Fibroblast of lung (primary cell): ENCODE data around the gene ZNF580. TPM values are rescaled to one million over a fixed set of nuclear protein-coding genes. Genes with fewer than 3 reads are reported as not detected.

Experiments
- DNase-seq, 2 donors: peaks; one replicate each; pipeline versions ENCODE4 v3.0.0 to v3.0.0-alpha.2; 2010; ENCODE audit warnings: low read depth in 2 of 2
- H2AFZ ChIP-seq: 2 replicates; pipeline ENCODE4 v1.5.1; 2012; ENCODE audit warnings: low read length, control low read depth, inconsistent platforms
- H3K27ac ChIP-seq: 2 replicates; pipeline ENCODE4 v1.5.1; 2011; ENCODE audit warnings: low read length, control low read depth; ENCODE audit not compliant: insufficient read depth
- H3K27me3 ChIP-seq: 2 replicates; pipeline ENCODE4 v1.5.1; 2011; ENCODE audit warnings: mild to moderate bottlenecking, low read length; ENCODE audit not compliant: control insufficient read depth, insufficient read depth
- H3K36me3 ChIP-seq: 2 replicates; pipeline ENCODE4 v1.5.1; 2011; ENCODE audit warnings: low read length; ENCODE audit not compliant: control insufficient read depth, insufficient read depth
- H3K4me1 ChIP-seq: 2 replicates; pipeline ENCODE4 v1.5.1; 2011; ENCODE audit warnings: low read length; ENCODE audit not compliant: control insufficient read depth, insufficient read depth; ENCODE audit errors: extremely low read depth
- H3K4me2 ChIP-seq: 2 replicates; pipeline ENCODE4 v1.5.1; 2011; ENCODE audit warnings: low read length, control low read depth; ENCODE audit not compliant: insufficient read depth; ENCODE audit errors: extremely low read depth
- H3K4me3 ChIP-seq, 4 experiments: fragments of 200-600 bp in 1 of 4; sonication (generic) in 1 of 4; replicated peaks in 1 of 4; 2 replicates each; pipeline ENCODE4 v1.5.1; 2011 to 2016; ENCODE audit warnings: low read length in 4 of 4, low read depth in 3 of 4, mild to moderate bottlenecking in 3 of 4, control low read depth in 2 of 4, inconsistent platforms in 1 of 4, mixed read lengths in 1 of 4; ENCODE audit not compliant: insufficient read depth in 1 of 4; ENCODE audit errors: control extremely low read depth in 1 of 4
- H3K79me2 ChIP-seq: 2 replicates; pipeline ENCODE4 v1.5.1; 2012; ENCODE audit warnings: mild to moderate bottlenecking, low read length, inconsistent platforms; ENCODE audit not compliant: control insufficient read depth, insufficient read depth
- H3K9ac ChIP-seq: 2 replicates; pipeline ENCODE4 v1.5.1; 2011; ENCODE audit warnings: mild to moderate bottlenecking, low read length, control low read depth; ENCODE audit not compliant: insufficient read depth
- H3K9me3 ChIP-seq: 2 replicates; pipeline ENCODE4 v1.5.1; 2012; ENCODE audit warnings: low read depth, low read length; ENCODE audit not compliant: control insufficient read depth, insufficient read depth
- H4K20me1 ChIP-seq: 2 replicates; pipeline ENCODE4 v1.5.1; 2011; ENCODE audit warnings: low read length; ENCODE audit not compliant: control insufficient read depth, insufficient read depth; ENCODE audit errors: extremely low read depth
- CTCF ChIP-seq, 2 donors: IDR thresholded peaks in 1 of 2; conservative IDR thresholded peaks in 1 of 2; 1 replicate in 1 of 2; 2 replicates in 1 of 2; pipeline ENCODE4 v1.5.1; 2011 to 2012; ENCODE audit warnings: low read length in 2 of 2, control low read depth in 1 of 2, inconsistent platforms in 1 of 2, low read depth in 1 of 2, mild to moderate bottlenecking in 1 of 2
- EZH2 ChIP-seq: IDR thresholded peaks from 2 replicates; pipeline ENCODE4 v1.5.1; 2012; ENCODE audit warnings: low read length, control low read depth, mild to moderate bottlenecking; ENCODE audit errors: missing control alignments
- polyA plus RNA-seq, 2 donors: library from polyadenylated mRNA; depleted of rRNA in 1 of 2; stranded (reverse) in 1 of 2; unstranded in 1 of 2; fragments of >200 nt; gene quantifications; 2 replicates each; pipeline ENCODE4 v1.2.1, GENCODE V29; 2011 to 2012; ENCODE audit warnings: missing spikeins in 1 of 2
- total RNA-seq: library from RNA; depleted of rRNA; stranded (reverse); fragments of >200 nt; gene quantifications from 2 replicates; pipeline ENCODE4 v1.2.1, GENCODE V29; 2014

The ZNF580 gene
- total and polyA plus RNA-seq, 2 donors (not counting 1 experiment from before 2014, with no cell fraction given): 4.1 to 7.2 TPM

- Histone ChIP-seq H3K27ac (peak overlapping the region; percentile 100), H3K79me2 (peaks cover 37% of the 10 kb centered on the region), H3K4me3 (peak overlapping the region; percentile 73 to 99 (median 90)), H3K9ac (peak overlapping the region; percentile 99), H3K4me1 (peaks cover 14% of the 10 kb centered on the region), H3K36me3 (peaks cover 11% of the 10 kb centered on the region), H3K4me2 (peak overlapping the region; percentile 62), H3K9me3 (no peaks in the 10 kb centered on the region), H4K20me1 (no peaks in the 10 kb centered on the region), H3K27me3 (no peaks in the 10 kb centered on the region), H2AFZ (peak overlapping the region; percentile 71)
- TF ChIP-seq EZH2 (no peak), CTCF (conservative IDR thresholded peaks at IDR 0.05 in 1 of 2, IDR thresholded peaks at IDR 0.05 in 1 of 2; ENCODE audit: low read depth in 1 of 2, low read length in 2 of 2) (peak; percentile 99)
- DNase-seq: peak; percentile 97 to 99
Observed at GRCh38 chr19:55653651-55654322, 13.0 kb downstream of the ZNF580 start.

GRCh38 chr19:55654323-55654867 is 13.6 kb downstream of the ZNF580 start:
- H2AFZ ChIP-seq: peak overlapping the region; percentile 98
- H3K27me3 ChIP-seq: no peaks in the 10 kb centered on the region
- no peaks in the 10 kb centered on the region for H3K9me3 ChIP-seq
- H3K4me2 ChIP-seq: peak overlapping the region; percentile 96
- H3K27ac ChIP-seq: peak overlapping the region; percentile 100
- peak overlapping the region; percentile 99 for H3K9ac ChIP-seq
- H3K4me1 ChIP-seq: peaks cover 14% of the 10 kb centered on the region
- H3K4me3 ChIP-seq: peak overlapping the region; percentile 73 to 99 (median 90)
- H3K36me3 ChIP-seq: peaks cover 13% of the 10 kb centered on the region
- DNase-seq: peak; percentile 97 to 100
- peaks cover 43% of the 10 kb centered on the region for H3K79me2 ChIP-seq
- H4K20me1 ChIP-seq: no peaks in the 10 kb centered on the region
- no peak for TF ChIP-seq CTCF (conservative IDR thresholded peaks at IDR 0.05 in 1 of 2, IDR thresholded peaks at IDR 0.05 in 1 of 2; ENCODE audit: low read depth in 1 of 2, low read length in 2 of 2)
- no peak for TF ChIP-seq EZH2

GRCh38 chr19:55654868-55655647 is 14.3 kb downstream of the ZNF580 start, which contains the start of gene U2AF2:
U2AF2 (plus strand) TSS chr19:55655035; CDS start chr19:55655105, 70 bp downstream.
- Histone ChIP-seq H4K20me1 (no peaks in the 10 kb centered on the region), H3K4me2 (peak within 1 kb of the TSS; percentile 97), H3K9ac (peak within 1 kb of the TSS; percentile 100), H3K79me2 (peaks cover 50% of the 10 kb centered on the region), H3K4me3 (peak within 1 kb of the TSS; percentile 73 to 99 (median 94)), H3K27me3 (no peaks in the 10 kb centered on the region), H2AFZ (peak within 1 kb of the TSS; percentile 98), H3K36me3 (peaks cover 13% of the 10 kb centered on the region), H3K9me3 (no peaks in the 10 kb centered on the region), H3K4me1 (peaks cover 14% of the 10 kb centered on the region), H3K27ac (peak within 1 kb of the TSS; percentile 100)
- DNase-seq: peak; percentile 81 to 94
- TF ChIP-seq CTCF (conservative IDR thresholded peaks at IDR 0.05 in 1 of 2, IDR thresholded peaks at IDR 0.05 in 1 of 2; ENCODE audit: low read depth in 1 of 2, low read length in 2 of 2) (no peak), EZH2 (no peak)
